GM23338 (cell line): ENCODE data around the gene TTLL5. TPM values are rescaled to one million over a fixed set of nuclear protein-coding genes. Genes with fewer than 3 reads are reported as not detected.

Experiments
- ATAC-seq: fragments of 200-7000 bp; cut with Tn5 transposase; 3 replicates; pipeline ENCODE4 v1.9.1; 2020
- DNase-seq: peaks from one replicate; pipeline ENCODE4 v3.0.0-alpha.2; 2015; ENCODE audit warnings: low spot score
- H2AFZ ChIP-seq: fragments of 200-600 bp; sonication (generic); 2 replicates; pipeline ENCODE4 v1.8.0; 2016; ENCODE audit warnings: antibody characterized with exemption, mild to moderate bottlenecking, moderate library complexity
- H3F3A ChIP-seq: fragments of 200-600 bp; sonication (generic); replicated peaks from 2 replicates; pipeline ENCODE4 v1.8.0; 2017; ENCODE audit warnings: antibody characterized with exemption, mixed run types, low read depth
- H3K27ac ChIP-seq: fragments of 200-600 bp; sonication (generic); 2 replicates; pipeline ENCODE4 v1.6.1; 2016; ENCODE audit warnings: low read depth
- H3K27me3 ChIP-seq: fragments of 200-600 bp; sonication (generic); 2 replicates; pipeline ENCODE4 v1.8.0; 2016; ENCODE audit warnings: mild to moderate bottlenecking, mixed run types, moderate library complexity; ENCODE audit not compliant: insufficient read depth
- H3K36me3 ChIP-seq: fragments of 200-600 bp; sonication (generic); 2 replicates; pipeline ENCODE4 v1.8.0; 2016; ENCODE audit warnings: mild to moderate bottlenecking; ENCODE audit not compliant: insufficient read depth
- H3K4me1 ChIP-seq: fragments of 200-600 bp; sonication (generic); 2 replicates; pipeline ENCODE4 v1.8.0; 2016; ENCODE audit warnings: mild to moderate bottlenecking, moderate library complexity; ENCODE audit not compliant: insufficient read depth
- H3K4me2 ChIP-seq: fragments of 200-600 bp; sonication (generic); 2 replicates; pipeline ENCODE4 v1.7.1; 2017; ENCODE audit warnings: mixed run types
- H3K4me3 ChIP-seq: fragments of 200-600 bp; sonication (generic); 2 replicates; pipeline ENCODE4 v1.6.1; 2016; ENCODE audit warnings: mixed run types
- H3K79me2 ChIP-seq: fragments of 200-600 bp; sonication (generic); replicated peaks from 2 replicates; pipeline ENCODE4 v1.8.0; 2017; ENCODE audit warnings: mild to moderate bottlenecking; ENCODE audit not compliant: insufficient read depth
- H3K9me2 ChIP-seq: fragments of 200-600 bp; sonication (generic); 2 replicates; pipeline ENCODE4 v1.8.0; 2017; ENCODE audit not compliant: insufficient read depth
- H4K20me1 ChIP-seq: fragments of 200-600 bp; sonication (generic); replicated peaks from 2 replicates; pipeline ENCODE4 v1.8.0; 2017; ENCODE audit warnings: mild to moderate bottlenecking; ENCODE audit not compliant: insufficient read depth
- H3K27ac Mint-ChIP-seq: 2 replicates; pipeline ENCODE4 v1.8.0; 2020; ENCODE audit warnings: inconsistent platforms, mild to moderate bottlenecking, moderate library complexity, mixed read lengths
- H3K27me3 Mint-ChIP-seq: 3 replicates; pipeline ENCODE4 v1.8.0; 2022; ENCODE audit warnings: low read depth, mild to moderate bottlenecking, moderate library complexity, mixed read lengths, inconsistent platforms; ENCODE audit not compliant: insufficient read depth, poor library complexity
- H3K36me3 Mint-ChIP-seq: 3 replicates; pipeline ENCODE4 v1.8.0; 2021; ENCODE audit warnings: low read depth, mild to moderate bottlenecking, inconsistent platforms, moderate library complexity, mixed read lengths
- H3K4me1 Mint-ChIP-seq: 3 replicates; pipeline ENCODE4 v1.8.0; 2020; ENCODE audit warnings: mild to moderate bottlenecking, inconsistent platforms, mixed read lengths
- H3K4me3 Mint-ChIP-seq: 3 replicates; pipeline ENCODE4 v1.8.0; 2021; ENCODE audit warnings: moderate library complexity, mild to moderate bottlenecking, inconsistent platforms, mixed read lengths
- H3K9me3 Mint-ChIP-seq: 3 replicates; pipeline ENCODE4 v1.8.0; 2020; ENCODE audit warnings: moderate library complexity, mild to moderate bottlenecking, inconsistent platforms, mixed read lengths
- CREB1 ChIP-seq: fragments of 250-450 bp; sonication (Bioruptor Pico); IDR thresholded peaks from 2 replicates; pipeline ENCODE4 v1.5.0; 2020; ENCODE audit warnings: low read depth, mild to moderate bottlenecking, moderate library complexity
- NANOG ChIP-seq: IDR thresholded peaks from 2 replicates; pipeline ENCODE4 v1.6.1; 2016; ENCODE audit warnings: antibody characterized with exemption, borderline replicate concordance
- POLR2AphosphoS5 ChIP-seq: IDR thresholded peaks from 2 replicates; pipeline ENCODE4 v1.6.1; 2016; ENCODE audit warnings: antibody characterized with exemption, low read depth
- REST ChIP-seq: IDR thresholded peaks from one replicate; pipeline ENCODE4 v1.6.1; 2018; ENCODE audit warnings: antibody characterized with exemption; ENCODE audit not compliant: unreplicated experiment
- STAT1 ChIP-seq: IDR thresholded peaks from one replicate; pipeline ENCODE4 v1.6.1; 2016; ENCODE audit warnings: antibody characterized with exemption; ENCODE audit not compliant: unreplicated experiment
- ZNF331 ChIP-seq: fragments of 250-450 bp; sonication (Bioruptor Pico); IDR thresholded peaks from 2 replicates; pipeline ENCODE4 v1.5.0; 2020; ENCODE audit warnings: low read depth, mild to moderate bottlenecking, moderate library complexity
- polyA plus RNA-seq: library from polyadenylated mRNA; unstranded; fragments of >200 nt; fragmentation: Nextera tagmentation; extraction: Ambion mirVana; gene quantifications from 2 replicates; pipeline ENCODE4 v1.2.1, GENCODE V29; 2016
- total RNA-seq: library from RNA; depleted of rRNA; stranded (reverse); fragments of >200 nt; shearing (Covaris generic); gene quantifications from 2 replicates; pipeline ENCODE4 v1.2.3, GENCODE V29; 2014
- TF ChIP-seq, protein P1 (sequence below), 2 experiments: fragments of 200-600 bp in 1 of 2; sonication (generic) in 1 of 2; conservative IDR thresholded peaks; 2 replicates each; pipeline versions ENCODE4 v1.5.1 to v1.6.1; 2016 to 2017; ENCODE audit warnings: antibody characterized with exemption in 2 of 2, low read depth in 2 of 2, mild to moderate bottlenecking in 2 of 2, moderate library complexity in 1 of 2

The TTLL5 gene
- total and polyA plus RNA-seq, 2 experiments from 2014 or later = 33.5 to 35.4 TPM

GRCh38 chr14:75906680-75907280 is 245.7 kb downstream of the TTLL5 start:
- Histone ChIP-seq H3K4me1 (peaks cover 21% of the 10 kb centered on the region), H3K4me3 (no peak overlapping the region), H3K27ac (no peak overlapping the region), H3F3A (no peaks in the 10 kb centered on the region), H4K20me1 (no peaks in the 10 kb centered on the region), H3K36me3 (no peaks in the 10 kb centered on the region), H3K9me2 (no peaks in the 10 kb centered on the region), H3K4me2 (no peak overlapping the region), H3K27me3 (no peaks in the 10 kb centered on the region), H3K79me2 (no peaks in the 10 kb centered on the region), H2AFZ (no peak overlapping the region)
- peak; percentile 66 for ATAC-seq
- peak; percentile 87 for DNase-seq
- Mint-ChIP-seq H3K4me3 (no peak overlapping the region), H3K27ac (no peak overlapping the region), H3K9me3 (no peaks in the 10 kb centered on the region), H3K36me3 (no peaks in the 10 kb centered on the region), H3K4me1 (peaks cover 20% of the 10 kb centered on the region; the same call in 2 of the 3 replicates), H3K27me3 (no peaks in the 10 kb centered on the region)
- no peak for TF ChIP-seq CREB1 (CRISPR knock-in tag)
- no peak for TF ChIP-seq POLR2AphosphoS5
- TF ChIP-seq, protein P1, sequence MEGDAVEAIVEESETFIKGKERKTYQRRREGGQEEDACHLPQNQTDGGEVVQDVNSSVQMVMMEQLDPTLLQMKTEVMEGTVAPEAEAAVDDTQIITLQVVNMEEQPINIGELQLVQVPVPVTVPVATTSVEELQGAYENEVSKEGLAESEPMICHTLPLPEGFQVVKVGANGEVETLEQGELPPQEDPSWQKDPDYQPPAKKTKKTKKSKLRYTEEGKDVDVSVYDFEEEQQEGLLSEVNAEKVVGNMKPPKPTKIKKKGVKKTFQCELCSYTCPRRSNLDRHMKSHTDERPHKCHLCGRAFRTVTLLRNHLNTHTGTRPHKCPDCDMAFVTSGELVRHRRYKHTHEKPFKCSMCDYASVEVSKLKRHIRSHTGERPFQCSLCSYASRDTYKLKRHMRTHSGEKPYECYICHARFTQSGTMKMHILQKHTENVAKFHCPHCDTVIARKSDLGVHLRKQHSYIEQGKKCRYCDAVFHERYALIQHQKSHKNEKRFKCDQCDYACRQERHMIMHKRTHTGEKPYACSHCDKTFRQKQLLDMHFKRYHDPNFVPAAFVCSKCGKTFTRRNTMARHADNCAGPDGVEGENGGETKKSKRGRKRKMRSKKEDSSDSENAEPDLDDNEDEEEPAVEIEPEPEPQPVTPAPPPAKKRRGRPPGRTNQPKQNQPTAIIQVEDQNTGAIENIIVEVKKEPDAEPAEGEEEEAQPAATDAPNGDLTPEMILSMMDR (conservative IDR thresholded peaks at IDR 0.05; ENCODE audit: low read depth in 2 of 2) = peak; percentile 74 to 99

DNA sequence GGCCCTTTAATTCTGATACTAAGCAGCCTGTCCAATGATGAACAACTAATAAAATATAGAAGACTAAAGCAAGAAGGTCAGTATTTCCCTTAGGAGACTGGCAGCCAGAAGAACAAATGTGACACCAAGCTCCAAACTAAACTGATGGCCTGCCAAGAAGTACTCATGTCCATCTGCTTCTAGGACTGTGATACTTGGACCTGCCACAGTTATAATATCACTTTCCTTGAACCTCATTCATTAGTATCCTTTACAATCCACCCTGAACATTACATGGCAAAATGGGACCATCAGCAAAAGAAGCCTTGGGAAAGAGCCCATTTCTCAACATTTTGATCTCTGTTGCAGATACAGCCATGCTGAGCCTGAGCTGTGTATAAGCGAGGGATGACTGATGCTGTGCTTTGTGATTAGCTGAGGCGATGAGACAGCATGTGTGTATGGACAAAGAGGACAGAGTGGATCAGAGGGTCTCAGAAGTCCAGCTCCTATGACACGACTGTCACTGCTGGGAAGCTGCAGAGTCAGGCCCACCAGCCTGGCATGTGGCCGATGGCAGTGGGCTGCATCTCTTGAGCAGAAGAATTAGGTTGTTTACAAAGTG is 246.8 kb downstream of the TTLL5 start:
- DNase-seq = no peak
- Histone ChIP-seq H4K20me1 (no peaks in the 10 kb centered on the region), H3K79me2 (no peaks in the 10 kb centered on the region), H3K9me2 (no peaks in the 10 kb centered on the region), H3K4me1 (peaks cover 21% of the 10 kb centered on the region), H3K27me3 (no peaks in the 10 kb centered on the region), H3K36me3 (no peaks in the 10 kb centered on the region), H3K4me2 (no peak overlapping the region), H3F3A (no peaks in the 10 kb centered on the region), H2AFZ (no peak overlapping the region), H3K4me3 (no peak overlapping the region), H3K27ac (no peak overlapping the region)
- H3K4me1 Mint-ChIP-seq = peaks cover 25% of the 10 kb centered on the region; the same call in 2 of the 3 replicates
- TF ChIP-seq STAT1 = no peak
- no peak for TF ChIP-seq ZNF331 (CRISPR knock-in tag)
- no peak for TF ChIP-seq NANOG
- TF ChIP-seq CREB1 (CRISPR knock-in tag) = no peak
- no peak for TF ChIP-seq REST
- no peak overlapping the region for H3K4me3 Mint-ChIP-seq
- no peaks in the 10 kb centered on the region for H3K36me3 Mint-ChIP-seq
- peaks cover 2% of the 10 kb centered on the region for H3K27me3 Mint-ChIP-seq
- no peak overlapping the region for H3K27ac Mint-ChIP-seq
- no peak for ATAC-seq
- H3K9me3 Mint-ChIP-seq = no peaks in the 10 kb centered on the region
